ENCODE measurements around the gene IGSF21.

The IGSF21 gene

DNA sequence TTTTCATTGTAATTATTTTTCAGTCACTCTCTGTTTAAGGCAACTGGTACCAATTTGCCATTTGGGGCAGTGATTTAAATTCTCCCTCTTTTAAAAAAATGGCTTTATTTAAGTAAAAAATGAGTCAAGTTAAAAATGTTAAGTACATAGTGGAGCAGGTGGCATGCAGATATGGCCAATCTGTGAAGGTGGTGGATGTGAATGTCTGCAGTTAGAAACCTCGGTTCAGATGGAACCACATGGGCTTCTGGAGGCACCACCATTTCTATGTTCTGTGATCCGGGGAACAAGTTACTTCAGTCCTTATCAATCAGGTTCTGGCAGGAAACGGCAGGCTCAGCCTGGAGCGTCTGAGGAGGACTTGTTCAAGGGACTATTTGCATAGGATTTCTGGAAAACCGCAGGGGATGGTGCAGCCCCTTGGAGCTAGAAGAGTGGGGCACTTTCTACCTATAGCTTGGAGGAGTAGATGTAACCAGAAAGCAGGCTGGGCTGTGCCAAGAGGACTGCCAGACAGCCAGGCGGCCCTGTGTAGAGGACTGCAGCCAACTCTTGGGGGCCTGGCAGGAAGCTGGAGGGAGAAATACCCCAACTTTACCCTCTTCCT, 12.3 kb downstream of the IGSF21 start:
- no CpG with 5 or more reads among the region's 6 CpGs for WGBS (ENCODE audit: insufficient coverage, insufficient read length)
- Histone ChIP-seq H3K36me3 (ENCODE audit: control insufficient read depth, insufficient read depth, low read length) (no peaks in the 10 kb centered on the region), H3K4me1 (ENCODE audit: control insufficient read depth, insufficient read depth, low read length) (no peaks in the 10 kb centered on the region), H3K4me3 (ENCODE audit: low read length) (no peak overlapping the region), H3K27me3 (ENCODE audit: control insufficient read depth, insufficient read depth, low read length) (no peaks in the 10 kb centered on the region), H3K27ac (ENCODE audit: low read length) (no peak overlapping the region), H3K9me3 (ENCODE audit: control insufficient read depth, insufficient read depth, low read length) (no peaks in the 10 kb centered on the region)
- DNase-seq (ENCODE audit: low read depth, low spot score), result no peak

- H3K9me3 ChIP-seq (ENCODE audit: control insufficient read depth, insufficient read depth, low read length), result no peaks in the 10 kb centered on the region
- H3K36me3 ChIP-seq (ENCODE audit: control insufficient read depth, insufficient read depth, low read length), result no peaks in the 10 kb centered on the region
- no peak for DNase-seq (ENCODE audit: low read depth, low spot score)
- no peak overlapping the region for H3K27ac ChIP-seq (ENCODE audit: low read length)
- H3K27me3 ChIP-seq (ENCODE audit: control insufficient read depth, insufficient read depth, low read length), result no peaks in the 10 kb centered on the region
- H3K4me1 ChIP-seq (ENCODE audit: control insufficient read depth, insufficient read depth, low read length), result no peaks in the 10 kb centered on the region
- WGBS (ENCODE audit: insufficient coverage, insufficient read length), result no CpG with 5 or more reads among the region's 8 CpGs
- H3K4me3 ChIP-seq (ENCODE audit: low read length), result no peak overlapping the region
Observed at GRCh38 chr1:18120638-18121037, 13.0 kb downstream of the IGSF21 start.

- no peak overlapping the region for H3K27ac ChIP-seq (ENCODE audit: low read length)
- H3K4me1 ChIP-seq (ENCODE audit: control insufficient read depth, insufficient read depth, low read length), result no peaks in the 10 kb centered on the region
- WGBS (ENCODE audit: insufficient coverage, insufficient read length), result no CpG with 5 or more reads among the region's 11 CpGs
- no peaks in the 10 kb centered on the region for H3K27me3 ChIP-seq (ENCODE audit: control insufficient read depth, insufficient read depth, low read length)
- DNase-seq (ENCODE audit: low read depth, low spot score), result no peak
- no peak overlapping the region for H3K4me3 ChIP-seq (ENCODE audit: low read length)
- no peaks in the 10 kb centered on the region for H3K9me3 ChIP-seq (ENCODE audit: control insufficient read depth, insufficient read depth, low read length)
- no peaks in the 10 kb centered on the region for H3K36me3 ChIP-seq (ENCODE audit: control insufficient read depth, insufficient read depth, low read length)
Observed at GRCh38 chr1:18121072-18121820, 13.6 kb downstream of the IGSF21 start.

DNA sequence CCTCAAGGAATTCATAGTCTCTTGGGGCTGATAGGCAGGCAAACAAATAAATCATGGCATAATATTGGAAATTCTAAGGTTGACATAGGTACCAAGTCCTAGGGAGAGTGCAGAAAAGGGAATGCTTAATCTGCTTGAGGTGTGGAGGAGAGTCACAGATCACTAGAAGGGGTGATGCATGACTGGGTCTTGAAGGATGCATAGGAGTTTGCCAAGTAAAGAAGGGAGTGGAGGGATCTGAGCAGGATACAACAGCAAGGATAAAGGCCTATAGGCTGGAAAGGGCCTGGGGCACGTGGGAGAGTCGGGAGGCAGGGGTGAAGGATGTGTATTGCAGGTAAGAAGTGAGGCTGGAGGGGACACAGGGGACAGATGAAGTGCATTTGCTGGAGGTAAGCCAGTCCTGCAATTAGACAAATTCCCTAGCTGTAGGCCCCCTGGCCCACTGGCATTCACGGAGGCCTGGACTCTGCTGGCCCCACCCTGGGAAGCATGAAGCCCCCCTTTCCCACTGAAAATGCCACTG, 15.9 kb downstream of the IGSF21 start:
- H3K4me3 ChIP-seq (ENCODE audit: low read length), result no peak overlapping the region
- no CpG with 5 or more reads among the region's 3 CpGs for WGBS (ENCODE audit: insufficient coverage, insufficient read length)
- no peaks in the 10 kb centered on the region for H3K36me3 ChIP-seq (ENCODE audit: control insufficient read depth, insufficient read depth, low read length)
- no peaks in the 10 kb centered on the region for H3K27me3 ChIP-seq (ENCODE audit: control insufficient read depth, insufficient read depth, low read length)
- no peaks in the 10 kb centered on the region for H3K9me3 ChIP-seq (ENCODE audit: control insufficient read depth, insufficient read depth, low read length)
- H3K27ac ChIP-seq (ENCODE audit: low read length), result no peak overlapping the region
- DNase-seq (ENCODE audit: low read depth, low spot score), result no peak
- H3K4me1 ChIP-seq (ENCODE audit: control insufficient read depth, insufficient read depth, low read length), result peaks cover 2% of the 10 kb centered on the region; the same call in 1 of the 2 replicates

- Histone ChIP-seq H3K4me3 (ENCODE audit: low read length) (no peak overlapping the region), H3K27me3 (ENCODE audit: control insufficient read depth, insufficient read depth, low read length) (no peaks in the 10 kb centered on the region), H3K36me3 (ENCODE audit: control insufficient read depth, insufficient read depth, low read length) (no peaks in the 10 kb centered on the region), H3K4me1 (ENCODE audit: control insufficient read depth, insufficient read depth, low read length) (peaks cover 2% of the 10 kb centered on the region; the same call in 1 of the 2 replicates), H3K27ac (ENCODE audit: low read length) (no peak overlapping the region), H3K9me3 (ENCODE audit: control insufficient read depth, insufficient read depth, low read length) (no peaks in the 10 kb centered on the region)
- no CpG with 5 or more reads among the region's 4 CpGs for WGBS (ENCODE audit: insufficient coverage, insufficient read length)
- no peak for DNase-seq (ENCODE audit: low read depth, low spot score)
Observed at GRCh38 chr1:18124977-18125376, 17.4 kb downstream of the IGSF21 start.

- Histone ChIP-seq H3K4me1 (ENCODE audit: control insufficient read depth, insufficient read depth, low read length) (peaks cover 2% of the 10 kb centered on the region; the same call in 1 of the 2 replicates), H3K27ac (ENCODE audit: low read length) (no peak overlapping the region), H3K27me3 (ENCODE audit: control insufficient read depth, insufficient read depth, low read length) (no peaks in the 10 kb centered on the region), H3K9me3 (ENCODE audit: control insufficient read depth, insufficient read depth, low read length) (no peaks in the 10 kb centered on the region), H3K4me3 (ENCODE audit: low read length) (no peak overlapping the region), H3K36me3 (ENCODE audit: control insufficient read depth, insufficient read depth, low read length) (no peaks in the 10 kb centered on the region)
- no peak for DNase-seq (ENCODE audit: low read depth, low spot score)
- WGBS (ENCODE audit: insufficient coverage, insufficient read length), result no CpG with 5 or more reads among the region's 5 CpGs
Observed at GRCh38 chr1:18126616-18127015, 19.0 kb downstream of the IGSF21 start.

GRCh38 chr1:18128298-18128697, 20.7 kb downstream of the IGSF21 start:
- H3K36me3 ChIP-seq (ENCODE audit: control insufficient read depth, insufficient read depth, low read length), result no peaks in the 10 kb centered on the region
- H3K4me1 ChIP-seq (ENCODE audit: control insufficient read depth, insufficient read depth, low read length), result peaks cover 2% of the 10 kb centered on the region; the same call in 1 of the 2 replicates
- H3K4me3 ChIP-seq (ENCODE audit: low read length), result no peak overlapping the region
- H3K9me3 ChIP-seq (ENCODE audit: control insufficient read depth, insufficient read depth, low read length), result no peaks in the 10 kb centered on the region
- no peaks in the 10 kb centered on the region for H3K27me3 ChIP-seq (ENCODE audit: control insufficient read depth, insufficient read depth, low read length)
- no CpG with 5 or more reads among the region's 4 CpGs for WGBS (ENCODE audit: insufficient coverage, insufficient read length)
- DNase-seq (ENCODE audit: low read depth, low spot score), result no peak
- no peak overlapping the region for H3K27ac ChIP-seq (ENCODE audit: low read length)

DNA sequence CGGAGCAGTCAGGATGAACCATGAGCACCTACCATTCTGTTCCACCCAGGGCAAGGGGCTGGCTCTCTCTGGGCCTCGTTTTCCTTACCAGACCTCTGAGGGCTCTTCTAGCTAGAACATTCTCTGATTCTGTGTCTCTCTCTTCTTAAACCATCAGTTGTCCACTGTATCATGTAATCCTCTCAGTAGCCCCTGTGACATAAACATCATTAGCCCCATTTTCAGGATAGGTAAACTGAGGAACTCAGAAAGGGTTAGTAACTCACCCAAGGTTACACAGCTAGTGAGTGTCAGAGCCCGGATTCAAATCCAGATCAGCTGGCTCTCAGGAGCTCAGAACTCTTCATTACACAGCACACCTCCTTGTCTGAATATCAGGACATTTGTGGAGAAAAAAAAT, 22.8 kb downstream of the IGSF21 start:
- no peaks in the 10 kb centered on the region for H3K27me3 ChIP-seq (ENCODE audit: control insufficient read depth, insufficient read depth, low read length)
- no peak overlapping the region for H3K4me3 ChIP-seq (ENCODE audit: low read length)
- no CpG with 5 or more reads among the region's 3 CpGs for WGBS (ENCODE audit: insufficient coverage, insufficient read length)
- no peaks in the 10 kb centered on the region for H3K9me3 ChIP-seq (ENCODE audit: control insufficient read depth, insufficient read depth, low read length)
- no peaks in the 10 kb centered on the region for H3K36me3 ChIP-seq (ENCODE audit: control insufficient read depth, insufficient read depth, low read length)
- no peak for DNase-seq (ENCODE audit: low read depth, low spot score)
- no peak overlapping the region for H3K27ac ChIP-seq (ENCODE audit: low read length)
- H3K4me1 ChIP-seq (ENCODE audit: control insufficient read depth, insufficient read depth, low read length), result peaks cover 2% of the 10 kb centered on the region; the same call in 1 of the 2 replicates

GRCh38 chr1:18132022-18132710, 24.6 kb downstream of the IGSF21 start:
- no peaks in the 10 kb centered on the region for H3K9me3 ChIP-seq (ENCODE audit: control insufficient read depth, insufficient read depth, low read length)
- H3K27ac ChIP-seq (ENCODE audit: low read length), result no peak overlapping the region
- no peak for DNase-seq (ENCODE audit: low read depth, low spot score)
- no peaks in the 10 kb centered on the region for H3K27me3 ChIP-seq (ENCODE audit: control insufficient read depth, insufficient read depth, low read length)
- H3K4me3 ChIP-seq (ENCODE audit: low read length), result no peak overlapping the region
- H3K36me3 ChIP-seq (ENCODE audit: control insufficient read depth, insufficient read depth, low read length), result no peaks in the 10 kb centered on the region
- no peaks in the 10 kb centered on the region for H3K4me1 ChIP-seq (ENCODE audit: control insufficient read depth, insufficient read depth, low read length)
- no CpG with 5 or more reads among the region's 2 CpGs for WGBS (ENCODE audit: insufficient coverage, insufficient read length)

DNA sequence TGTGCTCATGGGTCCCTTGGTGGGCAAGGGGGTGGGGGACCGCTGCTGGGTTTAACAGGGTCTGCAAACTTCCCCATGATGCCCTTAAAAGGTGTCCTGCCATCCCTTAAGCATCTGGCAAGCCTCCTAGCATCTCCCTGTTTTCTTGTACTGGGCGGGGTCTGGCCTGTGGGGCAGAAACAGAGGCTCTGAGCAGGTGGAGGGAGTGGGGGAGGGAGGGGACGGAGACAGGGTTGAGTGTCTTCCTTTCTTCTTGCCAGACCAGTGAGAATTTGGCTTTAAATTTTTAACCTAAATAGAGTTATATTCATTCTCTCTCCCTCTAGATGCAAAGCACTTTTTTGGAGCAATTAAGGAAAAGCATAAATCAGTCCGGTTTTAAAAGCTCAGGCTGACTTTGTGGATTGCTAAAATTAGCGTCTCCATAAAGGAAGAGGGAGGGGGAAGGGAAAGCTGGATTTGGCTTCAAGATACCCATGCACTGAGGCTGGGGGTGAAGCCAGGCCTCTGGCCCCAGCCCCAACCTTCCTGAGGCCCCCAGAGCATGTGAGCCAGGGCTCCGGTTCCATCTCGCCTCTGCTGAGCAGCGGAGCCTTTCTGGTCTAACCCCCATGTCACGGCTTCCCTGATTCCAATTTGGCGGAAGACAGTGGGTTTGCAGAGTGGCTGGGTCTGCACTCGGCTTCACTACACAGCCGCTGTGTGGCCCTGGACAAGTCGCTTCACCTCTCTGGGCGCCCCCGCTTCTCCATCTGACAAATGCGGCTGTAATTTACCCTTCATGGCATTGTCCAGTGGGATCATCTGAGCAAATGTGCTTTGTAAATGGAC, 25.3 kb downstream of the IGSF21 start:
- Histone ChIP-seq H3K36me3 (ENCODE audit: control insufficient read depth, insufficient read depth, low read length) (no peaks in the 10 kb centered on the region), H3K4me3 (ENCODE audit: low read length) (no peak overlapping the region), H3K27me3 (ENCODE audit: control insufficient read depth, insufficient read depth, low read length) (no peaks in the 10 kb centered on the region), H3K9me3 (ENCODE audit: control insufficient read depth, insufficient read depth, low read length) (no peaks in the 10 kb centered on the region), H3K4me1 (ENCODE audit: control insufficient read depth, insufficient read depth, low read length) (no peaks in the 10 kb centered on the region), H3K27ac (ENCODE audit: low read length) (no peak overlapping the region)
- WGBS (ENCODE audit: insufficient coverage, insufficient read length), result no CpG with 5 or more reads among the region's 16 CpGs
- DNase-seq (ENCODE audit: low read depth, low spot score), result no peak

Data from iPS DF 6.9 (cell line).